ENCODE measurements around the gene TSPAN9. TPM values are rescaled to one million over a fixed set of nuclear protein-coding genes. Genes with fewer than 3 reads are reported as not detected.

TSPAN9 gene
- polyA plus RNA-seq, 1 donor (not counting 4 experiments of a cell fraction or from before 2014, with no cell fraction given): 27.5 TPM

DNA sequence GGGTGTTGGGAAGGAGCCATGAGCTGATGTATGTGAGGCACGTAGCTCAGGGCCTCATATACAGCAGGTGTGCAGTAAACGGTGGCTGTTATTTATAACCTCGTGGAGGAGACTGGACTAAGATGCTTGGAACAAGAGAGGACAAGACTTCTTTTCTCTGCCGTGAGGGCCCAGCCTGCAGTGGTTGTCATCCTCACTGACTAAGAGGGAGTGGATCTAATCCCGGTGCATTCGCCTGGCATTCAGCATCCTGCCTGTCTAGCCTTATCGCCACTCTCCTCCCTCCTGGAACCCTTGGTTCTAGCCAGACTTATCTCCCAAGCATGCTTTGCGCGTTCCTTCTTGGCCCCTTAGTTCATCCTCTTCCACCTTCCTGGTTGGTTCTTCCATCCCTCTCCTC, 3.9 kb downstream of the TSPAN9 start:
- dilution Hi-C loops (cut with MboI; ENCODE audit: extremely low pct_ligation_motif_present, low sequenced_read_pairs): no loop called here
- H3K36me3 ChIP-seq (ENCODE audit: control insufficient read depth in 2 of 2, extremely low read depth in 1 of 2, insufficient read depth in 2 of 2, low read length in 2 of 2): peaks cover 5 to 8% of the 10 kb centered on the region in 2 experiments
- H3K9me3 ChIP-seq (ENCODE audit: control insufficient read depth, low read depth, low read length): no peaks in the 10 kb centered on the region
- H3K79me2 ChIP-seq (ENCODE audit: control insufficient read depth, insufficient read depth, low read length): peaks cover 24% of the 10 kb centered on the region
- no peak overlapping the region for H3K27ac ChIP-seq (ENCODE audit: control insufficient read depth, insufficient read depth, low read length)
- no peak overlapping the region for H3K4me2 ChIP-seq (ENCODE audit: control insufficient read depth, extremely low read depth, insufficient read depth, low read depth, low read length)
- DNase-seq (ENCODE audit: low read depth, low spot score) (no peak), FAIRE-seq (peak; percentile 79)
- no peaks in the 10 kb centered on the region for H4K20me1 ChIP-seq (ENCODE audit: control insufficient read depth, extremely low read depth, insufficient read depth, low read length)
- no peak overlapping the region for H3K9ac ChIP-seq (ENCODE audit: control insufficient read depth, extremely low read depth, insufficient read depth, low read length)
- peak overlapping the region; percentile 10 for H2AFZ ChIP-seq (ENCODE audit: control insufficient read depth, low read length)
- TF ChIP-seq EZH2 (IDR thresholded peaks at IDR 0.05; ENCODE audit: low read length): no peak
- TF ChIP-seq, protein P1, sequence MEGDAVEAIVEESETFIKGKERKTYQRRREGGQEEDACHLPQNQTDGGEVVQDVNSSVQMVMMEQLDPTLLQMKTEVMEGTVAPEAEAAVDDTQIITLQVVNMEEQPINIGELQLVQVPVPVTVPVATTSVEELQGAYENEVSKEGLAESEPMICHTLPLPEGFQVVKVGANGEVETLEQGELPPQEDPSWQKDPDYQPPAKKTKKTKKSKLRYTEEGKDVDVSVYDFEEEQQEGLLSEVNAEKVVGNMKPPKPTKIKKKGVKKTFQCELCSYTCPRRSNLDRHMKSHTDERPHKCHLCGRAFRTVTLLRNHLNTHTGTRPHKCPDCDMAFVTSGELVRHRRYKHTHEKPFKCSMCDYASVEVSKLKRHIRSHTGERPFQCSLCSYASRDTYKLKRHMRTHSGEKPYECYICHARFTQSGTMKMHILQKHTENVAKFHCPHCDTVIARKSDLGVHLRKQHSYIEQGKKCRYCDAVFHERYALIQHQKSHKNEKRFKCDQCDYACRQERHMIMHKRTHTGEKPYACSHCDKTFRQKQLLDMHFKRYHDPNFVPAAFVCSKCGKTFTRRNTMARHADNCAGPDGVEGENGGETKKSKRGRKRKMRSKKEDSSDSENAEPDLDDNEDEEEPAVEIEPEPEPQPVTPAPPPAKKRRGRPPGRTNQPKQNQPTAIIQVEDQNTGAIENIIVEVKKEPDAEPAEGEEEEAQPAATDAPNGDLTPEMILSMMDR (optimal IDR thresholded peaks at IDR 0.05 in 1 of 3, IDR thresholded peaks at IDR 0.05 in 1 of 3, conservative IDR thresholded peaks at IDR 0.05 in 1 of 3; ENCODE audit: extremely low read depth in 1 of 3, insufficient read depth in 2 of 3, low read length in 3 of 3): no peak
- no peak overlapping the region for H3K4me3 ChIP-seq (ENCODE audit: control insufficient read depth in 2 of 3, extremely low read depth in 1 of 3, insufficient read depth in 2 of 3, low read depth in 1 of 3, low read length in 3 of 3)
- peaks cover 25% of the 10 kb centered on the region for H3K4me1 ChIP-seq (ENCODE audit: control insufficient read depth, extremely low read depth, insufficient read depth, low read length)
- H3K9me1 ChIP-seq (ENCODE audit: control insufficient read depth, extremely low read depth, insufficient read depth, low read length): no peaks in the 10 kb centered on the region
- no peaks in the 10 kb centered on the region for H3K27me3 ChIP-seq (ENCODE audit: control insufficient read depth, extremely low read depth, insufficient read depth, low read length)

DNA sequence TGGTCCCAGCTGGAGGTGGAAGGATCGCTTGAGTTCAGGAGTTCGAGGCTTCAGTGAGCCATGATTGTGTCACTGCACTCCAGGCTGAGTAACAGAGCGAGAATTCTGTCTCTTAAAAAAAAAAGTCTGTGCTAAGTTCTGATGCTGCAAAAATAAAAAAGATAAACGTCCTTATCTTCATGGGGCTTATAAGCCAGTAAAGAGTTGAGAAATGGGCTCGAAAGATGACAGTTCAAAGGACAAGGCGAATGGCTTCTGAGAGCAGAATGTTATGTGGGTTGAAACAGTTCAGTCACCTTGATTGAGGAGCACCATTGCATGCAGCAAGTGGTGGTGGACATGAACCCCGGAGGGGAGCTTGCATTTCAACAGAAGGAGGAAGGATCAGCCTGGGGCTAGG, 4.7 kb downstream of the TSPAN9 start:
- H2AFZ ChIP-seq (ENCODE audit: control insufficient read depth, low read length): no peak overlapping the region
- peaks cover 29% of the 10 kb centered on the region for H3K79me2 ChIP-seq (ENCODE audit: control insufficient read depth, insufficient read depth, low read length)
- no peak for DNase-seq (ENCODE audit: low read depth, low spot score)
- H3K9ac ChIP-seq (ENCODE audit: control insufficient read depth, extremely low read depth, insufficient read depth, low read length): no peak overlapping the region
- H3K4me2 ChIP-seq (ENCODE audit: control insufficient read depth, extremely low read depth, insufficient read depth, low read depth, low read length): no peak overlapping the region
- no peaks in the 10 kb centered on the region for H3K9me1 ChIP-seq (ENCODE audit: control insufficient read depth, extremely low read depth, insufficient read depth, low read length)
- no peaks in the 10 kb centered on the region for H3K27me3 ChIP-seq (ENCODE audit: control insufficient read depth, extremely low read depth, insufficient read depth, low read length)
- H4K20me1 ChIP-seq (ENCODE audit: control insufficient read depth, extremely low read depth, insufficient read depth, low read length): no peaks in the 10 kb centered on the region
- no peak overlapping the region for H3K27ac ChIP-seq (ENCODE audit: control insufficient read depth, insufficient read depth, low read length)
- peaks cover 5 to 8% of the 10 kb centered on the region in 2 experiments for H3K36me3 ChIP-seq (ENCODE audit: control insufficient read depth in 2 of 2, extremely low read depth in 1 of 2, insufficient read depth in 2 of 2, low read length in 2 of 2)
- FAIRE-seq: no peak
- no peaks in the 10 kb centered on the region for H3K9me3 ChIP-seq (ENCODE audit: control insufficient read depth, low read depth, low read length)
- TF ChIP-seq, protein P1 (optimal IDR thresholded peaks at IDR 0.05 in 1 of 3, IDR thresholded peaks at IDR 0.05 in 1 of 3, conservative IDR thresholded peaks at IDR 0.05 in 1 of 3; ENCODE audit: extremely low read depth in 1 of 3, insufficient read depth in 2 of 3, low read length in 3 of 3): no peak
- no peak for TF ChIP-seq EZH2 (IDR thresholded peaks at IDR 0.05; ENCODE audit: low read length)
- dilution Hi-C loops (cut with MboI; ENCODE audit: extremely low pct_ligation_motif_present, low sequenced_read_pairs): no loop called here
- H3K4me1 ChIP-seq (ENCODE audit: control insufficient read depth, extremely low read depth, insufficient read depth, low read length): peaks cover 18% of the 10 kb centered on the region
- no peak overlapping the region for H3K4me3 ChIP-seq (ENCODE audit: control insufficient read depth in 2 of 3, extremely low read depth in 1 of 3, insufficient read depth in 2 of 3, low read depth in 1 of 3, low read length in 3 of 3)
